Measurements from ENCODE around the gene PSMC3IP.
A peak's percentile ranks its signal among the peaks of the same experiment; 100 is the strongest.

PSMC3IP gene

DNA sequence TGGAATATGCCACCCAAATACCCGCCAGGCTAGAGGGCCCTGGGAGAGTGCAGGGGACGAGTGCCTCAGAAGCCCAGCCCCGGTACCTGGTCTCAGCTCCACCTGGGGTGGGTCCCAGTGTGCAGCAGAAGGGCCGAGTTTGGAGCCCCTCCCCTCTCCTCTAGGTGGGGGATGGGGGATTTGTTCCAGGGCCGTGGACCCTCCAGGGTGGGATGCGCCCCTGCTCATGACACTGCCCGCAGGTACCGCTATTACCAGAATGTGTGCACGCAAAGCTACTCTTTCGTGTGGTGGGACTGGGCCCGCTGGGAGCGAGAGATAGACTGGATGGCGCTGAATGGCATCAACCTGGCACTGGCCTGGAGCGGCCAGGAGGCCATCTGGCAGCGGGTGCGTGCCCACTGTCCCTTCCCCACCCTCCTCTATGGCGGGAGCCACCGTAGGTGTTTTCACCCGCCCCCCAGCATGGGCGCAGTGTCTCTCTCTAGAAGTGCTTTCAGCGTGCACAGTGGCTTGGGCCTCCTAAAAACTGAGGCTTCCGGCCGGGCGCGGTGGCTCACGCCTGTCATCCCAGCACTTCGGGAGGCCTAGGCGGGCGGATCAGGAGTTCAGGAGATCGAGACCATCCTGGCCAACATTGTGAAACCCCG, 40.2 kb downstream of the PSMC3IP start:
- no peak for DNase-seq

DNA sequence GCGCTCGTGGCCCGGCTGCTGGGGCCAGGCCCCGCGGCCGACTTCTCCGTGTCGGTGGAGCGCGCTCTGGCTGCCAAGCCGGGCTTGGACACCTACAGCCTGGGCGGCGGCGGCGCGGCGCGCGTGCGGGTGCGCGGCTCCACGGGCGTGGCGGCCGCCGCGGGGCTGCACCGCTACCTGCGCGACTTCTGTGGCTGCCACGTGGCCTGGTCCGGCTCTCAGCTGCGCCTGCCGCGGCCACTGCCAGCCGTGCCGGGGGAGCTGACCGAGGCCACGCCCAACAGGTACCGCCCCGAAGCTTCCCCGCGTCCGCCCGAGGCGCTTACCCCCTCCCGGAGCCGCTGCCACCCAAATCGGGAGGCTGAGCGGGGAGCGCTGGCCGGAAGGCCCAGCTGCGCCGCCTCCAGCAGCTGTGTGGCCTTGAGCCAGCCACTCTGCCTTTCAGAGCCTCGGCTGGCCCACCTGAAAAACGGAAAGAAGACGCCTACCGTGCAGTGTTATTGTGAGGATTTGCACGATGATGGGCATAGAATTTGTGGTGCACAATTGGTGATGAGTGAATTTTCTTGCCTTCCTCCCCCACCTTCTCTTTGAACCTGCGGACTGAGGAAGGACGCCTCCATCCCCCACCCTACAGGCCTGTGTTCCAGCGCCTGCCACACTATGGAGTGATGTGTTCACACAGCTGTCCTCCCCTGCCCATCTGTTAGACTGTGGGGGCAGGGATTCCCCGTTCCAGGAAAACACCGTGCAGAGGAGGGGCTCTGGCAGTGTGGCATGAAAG, 41.0 kb downstream of the PSMC3IP start:
- DNase-seq, result peak; percentile 72

DNA sequence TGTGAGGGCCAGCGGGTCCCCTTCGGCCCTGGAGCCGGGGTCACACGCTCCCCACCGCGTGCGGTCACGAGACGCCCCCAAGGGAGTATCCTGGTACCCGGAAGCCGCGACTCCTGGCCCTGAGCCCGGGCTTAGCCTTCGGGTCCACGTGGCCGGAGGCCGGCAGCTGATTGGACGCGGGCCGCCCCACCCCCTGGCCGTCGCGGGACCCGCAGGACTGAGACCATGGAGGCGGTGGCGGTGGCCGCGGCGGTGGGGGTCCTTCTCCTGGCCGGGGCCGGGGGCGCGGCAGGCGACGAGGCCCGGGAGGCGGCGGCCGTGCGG, 41.5 kb downstream of the PSMC3IP start, which contains the start of gene NAGLU:
Gene NAGLU (plus strand): TSS at position 194 of the 324 bp plus-strand sequence. CDS start 32 bp downstream, at position 226.
- DNase-seq, result peak; percentile 85

DNA sequence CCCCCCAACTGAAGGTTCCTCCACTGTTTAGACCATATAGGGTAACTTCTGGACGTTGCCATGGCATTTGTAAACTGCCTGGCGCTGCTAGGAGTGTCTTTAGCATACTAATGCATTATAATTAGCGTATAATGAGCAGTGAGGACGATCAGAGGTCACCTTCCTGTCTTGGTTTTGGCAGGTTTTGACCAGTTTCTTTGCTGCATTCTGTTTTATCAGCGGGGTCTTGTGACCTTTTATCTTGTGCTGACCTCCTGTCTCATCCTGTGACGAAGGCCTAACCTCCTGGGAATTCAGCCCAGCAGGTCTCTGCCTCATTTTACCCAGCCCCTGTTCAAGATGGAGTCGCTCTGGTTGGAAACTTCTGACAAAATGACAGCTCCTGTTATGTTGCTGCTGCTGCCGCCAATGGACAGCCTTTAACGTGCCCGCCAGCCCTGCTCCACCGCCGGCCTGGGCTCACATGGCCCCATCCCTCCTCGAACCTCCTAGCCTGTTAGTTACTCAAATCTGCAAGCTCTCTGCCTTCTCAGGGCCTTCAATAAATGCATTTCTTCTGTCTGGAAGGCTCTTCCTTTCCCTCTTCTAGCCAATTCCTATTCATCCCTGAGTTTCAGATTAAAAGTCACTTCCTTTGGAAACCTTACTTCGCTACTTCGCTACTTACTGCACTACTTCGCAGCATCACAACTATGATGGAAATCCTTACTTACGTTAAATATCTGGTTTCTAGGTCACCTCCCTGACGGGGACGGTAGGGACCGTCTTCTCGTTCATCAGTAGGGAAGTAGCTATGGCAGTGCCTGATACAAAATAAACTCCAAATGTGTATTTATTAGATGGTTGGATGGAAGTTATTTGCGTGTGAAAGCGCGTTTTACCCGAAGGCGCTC, 42.1 kb downstream of the PSMC3IP start:
- no peak for DNase-seq

DNA sequence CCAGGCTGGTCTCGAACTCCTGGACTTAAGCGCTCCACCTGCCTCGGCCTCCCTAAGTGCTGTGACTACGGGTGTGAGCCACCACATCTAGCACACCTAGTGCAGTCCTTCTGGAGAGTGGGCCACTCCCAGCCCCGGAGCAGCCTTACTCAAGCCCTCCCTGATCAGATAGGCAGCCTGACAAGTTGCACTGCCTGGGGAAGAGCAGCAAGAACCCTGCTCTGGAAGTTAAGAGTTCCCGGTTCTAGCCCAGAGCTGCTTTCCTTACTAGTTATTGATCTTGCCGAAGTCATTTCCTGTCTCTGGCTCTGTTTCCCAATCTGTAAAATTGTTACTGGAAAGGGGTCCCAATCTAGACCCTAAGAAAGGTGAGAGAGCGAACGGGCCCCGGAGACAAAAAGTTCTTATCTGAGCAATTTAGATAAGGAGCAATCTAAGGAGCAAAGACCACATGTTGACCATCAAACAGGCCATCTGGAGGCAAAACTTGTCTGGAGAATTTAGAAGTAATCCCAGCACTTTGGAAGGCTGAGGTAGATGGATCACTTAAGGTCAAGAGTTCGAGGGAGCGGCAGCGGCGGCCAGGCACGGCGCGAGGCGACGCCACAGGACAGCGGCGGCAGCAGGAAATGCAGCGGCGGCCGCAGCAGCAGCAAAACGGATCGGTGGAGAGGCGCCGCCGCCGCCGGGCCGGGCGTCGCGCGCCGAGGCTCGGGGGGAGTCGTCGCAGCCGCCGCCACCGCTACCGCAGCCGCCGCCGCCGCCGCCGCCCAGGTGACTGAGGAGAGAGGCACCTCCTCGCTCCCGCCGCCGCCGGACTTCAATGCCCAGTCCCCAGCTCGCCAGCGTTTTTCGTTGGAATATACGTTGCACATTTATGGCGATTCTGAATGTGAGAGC, 45.8 kb downstream of the PSMC3IP start:
- DNase-seq, result peak; percentile 43

DNA sequence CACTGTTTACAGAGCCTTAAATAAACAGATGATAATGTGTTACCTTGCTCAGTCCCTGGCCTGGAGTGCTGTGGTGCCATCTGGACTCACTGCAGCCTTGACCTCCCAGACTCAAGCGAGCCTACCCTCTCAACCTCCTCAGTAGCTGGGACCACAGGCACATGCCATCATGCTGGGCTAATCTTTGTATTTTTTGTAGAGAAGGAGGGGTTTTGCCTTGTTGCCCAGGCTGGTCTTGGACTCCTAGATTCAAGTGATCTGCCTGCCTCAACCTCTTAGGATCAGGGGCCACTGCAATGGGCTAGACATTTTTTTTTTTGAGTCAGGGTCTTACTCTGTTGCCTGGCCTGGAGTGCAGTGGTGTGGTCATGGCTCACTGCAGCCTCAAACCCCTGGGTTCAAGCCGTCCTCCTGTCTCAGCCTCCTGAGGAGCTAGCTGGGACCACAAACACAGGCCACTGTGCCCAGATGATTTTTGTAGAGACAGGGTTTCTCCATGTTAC, 46.5 kb downstream of the PSMC3IP start:
- no peak for DNase-seq

DNA sequence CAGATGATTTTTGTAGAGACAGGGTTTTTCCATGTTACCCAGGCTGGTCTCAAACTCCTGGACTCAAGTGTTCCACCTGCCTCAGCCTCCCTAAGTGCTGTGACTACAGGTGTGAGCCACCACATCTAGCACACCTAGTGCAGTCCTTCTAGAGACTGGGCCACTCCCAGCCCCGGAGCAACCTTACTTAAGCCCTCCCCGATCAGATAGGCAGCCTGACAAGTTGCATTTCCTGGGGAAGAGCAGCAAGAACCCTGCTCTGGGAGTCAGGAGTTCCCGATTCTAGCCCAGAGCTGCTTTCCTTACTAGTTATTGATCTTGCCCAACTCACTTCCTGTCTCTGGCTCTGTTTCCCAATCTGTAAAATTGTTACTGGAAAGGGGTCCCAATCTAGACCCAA, 48.5 kb downstream of the PSMC3IP start:
- no peak for DNase-seq

DNA sequence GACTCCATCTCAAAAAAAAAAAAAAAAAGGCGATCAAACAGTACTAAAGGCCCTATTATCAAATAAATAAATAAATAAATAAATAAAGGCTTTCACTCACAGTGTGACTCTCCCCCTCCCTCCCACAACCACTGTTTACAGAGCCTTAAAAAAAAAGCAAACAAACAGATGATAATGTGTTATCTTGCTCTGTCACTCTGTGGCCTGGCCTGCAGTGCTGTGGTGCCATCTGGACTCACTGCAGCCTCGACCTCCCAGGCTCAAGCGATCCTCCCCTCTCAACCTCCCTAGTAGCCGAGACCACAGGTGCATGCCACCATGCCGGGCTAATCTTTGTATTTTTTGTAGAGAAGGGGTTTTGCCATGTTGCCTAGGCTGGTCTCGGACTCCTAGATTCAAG, 49.6 kb downstream of the PSMC3IP start:
- no peak for DNase-seq

DNA sequence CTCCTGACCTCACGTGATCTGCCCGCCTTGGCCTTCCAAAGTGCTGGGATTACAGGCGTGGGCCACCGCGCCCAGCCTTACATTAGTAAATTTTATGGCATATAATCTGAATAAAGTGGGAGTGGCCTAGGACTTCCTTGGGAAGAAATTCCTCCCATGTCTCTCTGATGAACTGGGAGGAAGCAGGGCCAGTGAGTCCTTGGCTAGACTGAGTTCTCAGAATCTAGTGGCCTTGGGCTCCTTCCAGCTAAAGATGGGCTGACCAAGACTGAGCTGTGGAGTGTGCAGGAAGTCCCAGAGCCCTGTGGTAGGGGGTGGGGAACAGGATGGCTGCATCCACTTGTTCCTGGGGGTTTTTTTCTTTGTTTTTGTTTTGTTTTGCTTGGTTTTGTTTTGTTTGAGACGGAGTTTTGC, 51.5 kb downstream of the PSMC3IP start:
- DNase-seq, result no peak

DNA sequence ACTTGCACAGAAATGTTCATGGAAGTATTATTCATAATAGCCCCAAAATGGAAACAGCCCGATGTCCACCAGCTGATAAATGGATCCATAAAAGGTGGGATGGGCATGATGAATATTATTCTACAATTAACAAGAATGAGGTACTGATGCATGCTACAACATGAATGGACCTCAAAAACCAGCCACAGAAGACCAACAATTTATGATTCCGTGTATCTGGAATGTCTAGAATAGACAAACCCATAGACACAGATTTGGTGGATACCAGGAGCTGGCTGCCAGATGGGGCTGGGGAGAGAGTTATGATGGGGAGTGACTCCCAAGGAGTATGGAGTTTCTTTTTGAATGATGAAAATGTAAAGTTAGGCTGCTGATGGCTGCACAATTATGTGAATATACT, 52.3 kb downstream of the PSMC3IP start:
- no peak for DNase-seq

DNA sequence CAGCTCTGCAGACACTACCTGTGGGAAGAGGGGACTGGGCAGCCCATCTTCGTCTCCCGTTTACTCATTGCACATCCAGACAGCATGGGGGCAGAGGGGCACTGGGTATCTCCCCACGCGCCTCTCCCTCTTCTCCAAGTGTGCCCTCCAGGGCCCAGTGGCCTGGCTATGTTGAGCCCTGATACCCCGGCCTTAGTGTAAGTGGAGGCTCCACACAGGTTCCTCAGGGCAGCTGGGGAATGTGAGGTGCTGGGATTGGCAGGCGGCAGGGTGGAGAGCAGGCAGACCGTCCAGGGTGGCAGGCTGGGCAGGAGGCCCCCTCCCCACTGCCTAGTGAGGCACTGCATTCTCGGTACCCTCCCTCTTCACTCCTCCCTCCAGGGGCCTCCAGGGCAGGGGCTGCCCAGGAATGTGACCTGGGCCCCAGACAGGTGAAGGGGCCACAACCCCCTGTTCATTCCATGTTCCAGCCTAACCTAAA, 54.7 kb downstream of the PSMC3IP start:
- DNase-seq, result no peak
